HUES64 (cell line): Measurements from ENCODE around the gene EDAR.

Experiments used
- H3K27ac ChIP-seq: 2 replicates; pipeline ENCODE4 v1.7.0; 2013; ENCODE audit warnings: low read depth, low read length, inconsistent platforms
- H3K27me3 ChIP-seq: 2 replicates; pipeline ENCODE4 v1.6.1; 2013; ENCODE audit warnings: mild to moderate bottlenecking, low read length; ENCODE audit not compliant: insufficient read depth
- H3K36me3 ChIP-seq: 2 replicates; pipeline ENCODE4 v1.6.1; 2013; ENCODE audit warnings: mild to moderate bottlenecking, low read length; ENCODE audit not compliant: insufficient read depth
- H3K4me1 ChIP-seq: 2 replicates; pipeline ENCODE4 v1.6.1; 2013; ENCODE audit warnings: mild to moderate bottlenecking, low read length, moderate library complexity; ENCODE audit not compliant: insufficient read depth
- H3K4me3 ChIP-seq: 2 replicates; pipeline ENCODE4 v1.5.1; 2013; ENCODE audit warnings: mild to moderate bottlenecking, low read length, moderate library complexity
- H3K9ac ChIP-seq: 2 replicates; pipeline ENCODE4 v1.6.1; 2013; ENCODE audit warnings: mild to moderate bottlenecking, low read depth, low read length
- H3K9me3 ChIP-seq: 2 replicates; pipeline ENCODE4 v1.6.1; 2013; ENCODE audit warnings: low read depth, low read length; ENCODE audit not compliant: insufficient read depth
- WGBS: fragments of 150-250, 120-280 bp; methylation state at CpG from one replicate; pipeline ENCODE4 v1.1.7; 2013; ENCODE audit warnings: missing lambda C conversion rate; 5-methylcytosine and 5-hydroxymethylcytosine counted together

Gene EDAR

DNA sequence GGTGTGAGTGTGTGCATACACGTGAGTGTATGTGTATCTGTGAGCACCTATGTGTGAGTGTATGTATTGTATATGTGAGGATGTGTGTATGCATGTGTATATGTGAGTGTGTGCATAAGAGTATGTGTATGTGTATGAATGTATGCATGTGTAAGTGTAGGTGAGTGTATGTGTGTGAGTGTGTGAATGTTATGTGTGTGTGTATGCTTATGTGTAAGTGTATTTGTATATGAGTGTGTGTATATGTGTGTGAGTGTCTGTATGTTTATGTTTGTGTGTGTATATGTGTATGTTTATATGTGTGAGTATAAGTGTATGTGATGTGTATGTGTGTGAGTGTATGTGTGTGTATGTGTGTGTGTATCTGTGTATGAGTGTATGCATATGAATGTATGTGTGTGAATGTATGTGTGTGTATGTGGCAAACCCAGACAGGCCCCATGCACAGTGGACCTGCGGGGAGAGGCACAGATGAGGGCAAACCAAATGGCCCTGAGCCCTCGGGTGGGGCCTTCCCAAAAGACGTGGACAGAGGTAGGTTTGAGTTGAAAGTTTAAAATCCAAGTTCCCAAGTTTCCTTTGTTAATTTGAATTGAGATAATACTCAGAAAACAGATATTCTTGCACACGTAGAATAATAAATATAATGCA is 51.5 kb downstream of the EDAR start:
- Histone ChIP-seq H3K4me3 (no peak overlapping the region), H3K36me3 (no peaks in the 10 kb centered on the region), H3K4me1 (peaks cover 20% of the 10 kb centered on the region), H3K27ac (no peak overlapping the region), H3K9ac (no peak overlapping the region), H3K27me3 (no peaks in the 10 kb centered on the region), H3K9me3 (no peaks in the 10 kb centered on the region)
- 93% methylated on average over 5 of the region's 5 CpGs for WGBS

- no peaks in the 10 kb centered on the region for H3K36me3 ChIP-seq
- 70% methylated on average over 7 of the region's 7 CpGs for WGBS
- no peak overlapping the region for H3K4me3 ChIP-seq
- H3K9me3 ChIP-seq = no peaks in the 10 kb centered on the region
- H3K27me3 ChIP-seq = no peaks in the 10 kb centered on the region
- H3K27ac ChIP-seq = no peak overlapping the region
- H3K9ac ChIP-seq = no peak overlapping the region
- H3K4me1 ChIP-seq = peaks cover 20% of the 10 kb centered on the region
Measured at GRCh38 chr2:108936866-108937265, 52.2 kb downstream of the EDAR start.

GRCh38 chr2:108936076-108936864 is 52.8 kb downstream of the EDAR start:
- H3K27me3 ChIP-seq = no peaks in the 10 kb centered on the region
- no peak overlapping the region for H3K9ac ChIP-seq
- no peak overlapping the region for H3K4me3 ChIP-seq
- peaks cover 20% of the 10 kb centered on the region for H3K4me1 ChIP-seq
- no peak overlapping the region for H3K27ac ChIP-seq
- no peaks in the 10 kb centered on the region for H3K9me3 ChIP-seq
- WGBS = 85% methylated on average over 16 of the region's 17 CpGs
- H3K36me3 ChIP-seq = no peaks in the 10 kb centered on the region

GRCh38 chr2:108935271-108935741 is 53.7 kb downstream of the EDAR start:
- H3K4me3 ChIP-seq = no peak overlapping the region
- no peak overlapping the region for H3K27ac ChIP-seq
- no peaks in the 10 kb centered on the region for H3K9me3 ChIP-seq
- H3K36me3 ChIP-seq = no peaks in the 10 kb centered on the region
- no peak overlapping the region for H3K9ac ChIP-seq
- WGBS = 48% methylated on average over 5 of the region's 5 CpGs
- no peaks in the 10 kb centered on the region for H3K27me3 ChIP-seq
- H3K4me1 ChIP-seq = peaks cover 20% of the 10 kb centered on the region

- H3K27ac ChIP-seq = no peak overlapping the region
- no peaks in the 10 kb centered on the region for H3K27me3 ChIP-seq
- WGBS = 83% methylated on average over 14 of the region's 14 CpGs
- H3K9me3 ChIP-seq = no peaks in the 10 kb centered on the region
- no peak overlapping the region for H3K9ac ChIP-seq
- H3K4me3 ChIP-seq = no peak overlapping the region
- H3K4me1 ChIP-seq = peaks cover 20% of the 10 kb centered on the region
- H3K36me3 ChIP-seq = no peaks in the 10 kb centered on the region
Measured at GRCh38 chr2:108934583-108935245, 54.3 kb downstream of the EDAR start.

- Histone ChIP-seq H3K4me1 (peaks cover 20% of the 10 kb centered on the region), H3K27ac (no peak overlapping the region), H3K36me3 (no peaks in the 10 kb centered on the region), H3K9ac (no peak overlapping the region), H3K4me3 (no peak overlapping the region), H3K9me3 (no peaks in the 10 kb centered on the region), H3K27me3 (no peaks in the 10 kb centered on the region)
- 90% methylated on average over 7 of the region's 7 CpGs for WGBS
Measured at GRCh38 chr2:108934151-108934550, 54.9 kb downstream of the EDAR start.

DNA sequence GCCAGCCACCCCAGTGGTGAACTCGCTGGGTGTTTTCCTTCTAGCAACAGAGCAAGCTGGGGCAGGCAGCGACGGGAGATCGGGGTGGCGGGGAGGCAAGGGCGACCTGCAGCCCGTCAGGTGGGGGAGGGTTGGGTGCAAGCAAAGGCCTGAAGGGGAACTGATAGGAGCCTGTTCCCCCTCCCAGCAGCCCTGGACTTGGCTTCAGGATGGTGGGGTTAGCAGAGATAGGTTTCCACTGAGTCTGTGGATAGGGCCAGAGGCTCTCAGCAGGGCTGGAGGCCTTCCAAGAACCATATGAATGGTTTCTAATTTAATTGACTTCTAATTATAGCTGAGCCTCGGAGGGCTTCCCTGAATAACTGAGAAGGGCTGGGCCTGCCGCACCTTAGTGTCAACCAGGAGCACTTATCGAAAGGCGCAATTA is 55.3 kb downstream of the EDAR start:
- 82% methylated on average over 11 of the region's 11 CpGs for WGBS

GRCh38 chr2:108932736-108933332 is 56.2 kb downstream of the EDAR start:
- Histone ChIP-seq H3K9ac (no peak overlapping the region), H3K27ac (no peak overlapping the region), H3K27me3 (no peaks in the 10 kb centered on the region), H3K9me3 (no peaks in the 10 kb centered on the region), H3K4me1 (peaks cover 20% of the 10 kb centered on the region), H3K36me3 (no peaks in the 10 kb centered on the region), H3K4me3 (no peak overlapping the region)
- 90% methylated on average over 9 of the region's 10 CpGs for WGBS

More for the DNA sequence above, 55.3 kb downstream of the EDAR start:
- Histone ChIP-seq H3K9me3 (no peaks in the 10 kb centered on the region), H3K4me1 (peaks cover 20% of the 10 kb centered on the region), H3K36me3 (no peaks in the 10 kb centered on the region), H3K4me3 (no peak overlapping the region), H3K9ac (no peak overlapping the region), H3K27ac (no peak overlapping the region), H3K27me3 (no peaks in the 10 kb centered on the region)

DNA sequence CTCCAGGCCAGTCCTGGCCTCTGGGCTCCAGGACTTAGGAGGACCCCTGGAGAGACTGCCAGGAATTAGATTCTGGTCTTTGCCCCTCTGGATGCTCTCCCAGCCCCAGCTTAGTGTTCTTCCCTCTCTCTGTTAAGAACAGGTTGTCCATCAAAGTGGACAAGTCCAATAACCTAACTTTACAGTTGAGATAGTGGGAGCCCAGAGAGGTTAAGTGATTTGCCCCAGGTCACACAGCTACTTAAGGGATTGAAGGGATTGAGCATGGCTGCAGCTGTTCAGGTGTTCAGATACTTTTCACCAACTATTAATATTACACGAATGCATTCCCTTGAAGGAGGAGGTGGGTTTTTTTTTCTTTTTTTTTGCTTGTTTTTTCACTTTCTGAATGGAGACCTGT is 57.6 kb downstream of the EDAR start:
- no peaks in the 10 kb centered on the region for H3K36me3 ChIP-seq
- no peaks in the 10 kb centered on the region for H3K9me3 ChIP-seq
- no peak overlapping the region for H3K4me3 ChIP-seq
- WGBS = 100% methylated on average over 1 of the region's 1 CpG
- no peak overlapping the region for H3K9ac ChIP-seq
- peaks cover 20% of the 10 kb centered on the region for H3K4me1 ChIP-seq
- H3K27me3 ChIP-seq = no peaks in the 10 kb centered on the region
- H3K27ac ChIP-seq = no peak overlapping the region

DNA sequence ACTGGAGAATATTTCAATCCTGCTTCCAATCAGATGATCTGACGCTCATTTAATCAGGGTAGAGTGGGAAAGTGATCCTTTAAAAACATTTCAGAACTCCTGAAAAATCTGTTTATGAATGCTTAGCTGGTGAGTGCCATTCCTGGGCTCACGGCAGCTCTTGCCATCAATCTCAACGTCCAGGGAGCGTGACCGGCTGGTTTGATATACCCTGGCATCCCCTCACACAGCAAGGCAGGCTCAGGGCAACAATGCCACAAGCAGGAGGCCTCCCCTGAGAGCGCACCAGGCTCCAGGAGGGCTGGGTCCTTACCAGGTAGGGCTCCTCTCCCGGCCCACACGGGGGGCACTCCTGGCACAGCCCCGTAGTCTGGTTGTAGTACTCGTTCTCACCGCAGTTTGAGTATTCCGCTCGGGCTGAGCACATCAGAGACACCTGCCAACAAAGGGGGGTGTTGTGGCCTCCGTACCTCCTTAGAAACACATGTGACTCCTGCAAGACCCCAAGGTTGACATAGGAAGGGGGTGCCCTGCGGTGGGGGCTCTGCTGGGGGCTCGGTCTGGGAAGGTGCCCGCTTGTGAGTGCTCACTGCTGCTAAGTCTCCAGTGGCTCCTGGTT is 59.1 kb downstream of the EDAR start:
- H3K27ac ChIP-seq = no peak overlapping the region
- no peaks in the 10 kb centered on the region for H3K27me3 ChIP-seq
- peaks cover 12% of the 10 kb centered on the region for H3K4me1 ChIP-seq
- no peaks in the 10 kb centered on the region for H3K9me3 ChIP-seq
- no peak overlapping the region for H3K4me3 ChIP-seq
- H3K36me3 ChIP-seq = no peaks in the 10 kb centered on the region
- 95% methylated on average over 17 of the region's 17 CpGs for WGBS
- H3K9ac ChIP-seq = no peak overlapping the region
